Suprapubic skin (tissue), 4 donors: ENCODE data around the gene SLC39A12. TPM values are rescaled to one million over a fixed set of nuclear protein-coding genes. Genes with fewer than 3 reads are reported as not detected.

Experiments used
- DNase-seq, 2 donors: peaks; one replicate each; pipeline ENCODE4 v3.0.0-alpha.2; 2019; ENCODE audit warnings: low spot score in 2 of 2
- H3K27ac ChIP-seq: fragments of 200-600 bp; sonication (generic); one replicate; pipeline ENCODE4 v1.5.1; 2019
- H3K27me3 ChIP-seq: fragments of 200-600 bp; sonication (generic); one replicate; pipeline ENCODE4 v1.5.1; 2019
- H3K36me3 ChIP-seq: fragments of 200-600 bp; sonication (generic); one replicate; pipeline ENCODE4 v1.5.1; 2019
- H3K4me1 ChIP-seq: fragments of 200-600 bp; sonication (generic); one replicate; pipeline ENCODE4 v1.5.1; 2019
- H3K4me3 ChIP-seq: fragments of 200-600 bp; sonication (generic); one replicate; pipeline ENCODE4 v1.5.1; 2019; ENCODE audit warnings: mild to moderate bottlenecking
- H3K9me3 ChIP-seq: fragments of 200-600 bp; sonication (generic); one replicate; pipeline ENCODE4 v1.5.1; 2019
- CTCF ChIP-seq, 2 donors: fragments of 200-600 bp in 1 of 2; fragments of 450-650 bp in 1 of 2; sonication (generic) in 1 of 2; IDR thresholded peaks; one replicate each; pipeline ENCODE4 v1.5.1; 2016 to 2019; ENCODE audit warnings: antibody characterized with exemption in 2 of 2, mild to moderate bottlenecking in 1 of 2, moderate library complexity in 1 of 2
- EP300 ChIP-seq: sonication (generic); formaldehyde crosslinking; IDR thresholded peaks from one replicate; pipeline ENCODE4 v1.6.1; 2017; ENCODE audit warnings: antibody characterized with exemption
- POLR2A ChIP-seq, 2 donors: fragments of 450-650 bp; IDR thresholded peaks; one replicate each; pipeline ENCODE4 v1.6.1; 2017; ENCODE audit warnings: antibody characterized with exemption in 2 of 2, mild to moderate bottlenecking in 2 of 2, moderate library complexity in 2 of 2
- POLR2AphosphoS5 ChIP-seq, 3 donors: sonication (generic); formaldehyde crosslinking; IDR thresholded peaks; one replicate each; pipeline ENCODE4 v1.6.1; 2017; ENCODE audit warnings: antibody characterized with exemption in 3 of 3
- WGBS: methylation state at CpG from one replicate; pipeline ENCODE4 v1.1.5; 2018; 5-methylcytosine and 5-hydroxymethylcytosine counted together
- total RNA-seq, 4 donors: library from RNA; depleted of rRNA; stranded (reverse); fragments of >200 nt; gene quantifications; one replicate each; pipeline ENCODE4 v1.1.0, GENCODE V29; 2016

Gene SLC39A12
- total RNA-seq, 4 donors from 2014 or later, result not detected

GRCh38 chr10:17954861-17955260, 3.1 kb downstream of the SLC39A12 start:
- TF ChIP-seq EP300 (no peak), CTCF (IDR thresholded peaks at IDR 0.05) (no peak), POLR2A (IDR thresholded peaks at IDR 0.05) (no peak)
- H3K4me3 ChIP-seq, result no peak overlapping the region
- H3K9me3 ChIP-seq, result no peaks in the 10 kb centered on the region
- DNase-seq, result no peak
- no peaks in the 10 kb centered on the region for H3K36me3 ChIP-seq
- H3K27me3 ChIP-seq, result no peaks in the 10 kb centered on the region
- H3K4me1 ChIP-seq, result no peaks in the 10 kb centered on the region
- H3K27ac ChIP-seq, result no peak overlapping the region
- WGBS, result 61% methylated on average over 2 of the region's 2 CpGs

- no peak for DNase-seq
- TF ChIP-seq EP300 (no peak), CTCF (IDR thresholded peaks at IDR 0.05) (no peak), POLR2AphosphoS5 (IDR thresholded peaks at IDR 0.05) (no peak), POLR2A (IDR thresholded peaks at IDR 0.05) (no peak)
- H3K4me3 ChIP-seq, result no peak overlapping the region
- no peaks in the 10 kb centered on the region for H3K4me1 ChIP-seq
- WGBS, result 80% methylated on average over 7 of the region's 7 CpGs
- no peaks in the 10 kb centered on the region for H3K36me3 ChIP-seq
- no peak overlapping the region for H3K27ac ChIP-seq
- H3K9me3 ChIP-seq, result no peaks in the 10 kb centered on the region
- no peaks in the 10 kb centered on the region for H3K27me3 ChIP-seq
These were observed 6.3 kb downstream of the SLC39A12 start for GRCh38 chr10:17958049-17958448.

GRCh38 chr10:17959870-17960269, 8.2 kb downstream of the SLC39A12 start:
- 74% methylated on average over 2 of the region's 2 CpGs for WGBS
- no peaks in the 10 kb centered on the region for H3K4me1 ChIP-seq

GRCh38 chr10:17961551-17962422, 10.1 kb downstream of the SLC39A12 start:
- Histone ChIP-seq H3K27ac (no peak overlapping the region), H3K4me1 (no peaks in the 10 kb centered on the region), H3K4me3 (no peak overlapping the region), H3K27me3 (no peaks in the 10 kb centered on the region), H3K9me3 (no peaks in the 10 kb centered on the region), H3K36me3 (no peaks in the 10 kb centered on the region)
- no peak for DNase-seq
- 76% methylated on average over 4 of the region's 4 CpGs for WGBS
- TF ChIP-seq CTCF (IDR thresholded peaks at IDR 0.05) (no peak), EP300 (no peak), POLR2A (IDR thresholded peaks at IDR 0.05) (no peak), POLR2AphosphoS5 (IDR thresholded peaks at IDR 0.05) (no peak)

More at GRCh38 chr10:17959870-17960269, 8.2 kb downstream of the SLC39A12 start:
- Histone ChIP-seq H3K27ac (no peak overlapping the region), H3K36me3 (no peaks in the 10 kb centered on the region), H3K4me3 (no peak overlapping the region), H3K27me3 (no peaks in the 10 kb centered on the region), H3K9me3 (no peaks in the 10 kb centered on the region)
- no peak for DNase-seq
- TF ChIP-seq CTCF (IDR thresholded peaks at IDR 0.05) (no peak), EP300 (no peak), POLR2AphosphoS5 (IDR thresholded peaks at IDR 0.05) (no peak), POLR2A (IDR thresholded peaks at IDR 0.05) (no peak)

- DNase-seq, result no peak
- no peaks in the 10 kb centered on the region for H3K4me1 ChIP-seq
- no peaks in the 10 kb centered on the region for H3K9me3 ChIP-seq
- H3K27ac ChIP-seq, result no peak overlapping the region
- 81% methylated on average over 3 of the region's 3 CpGs for WGBS
- TF ChIP-seq EP300, result no peak
- no peak for TF ChIP-seq POLR2AphosphoS5 (IDR thresholded peaks at IDR 0.05)
- TF ChIP-seq CTCF (IDR thresholded peaks at IDR 0.05), result no peak
- no peak for TF ChIP-seq POLR2A (IDR thresholded peaks at IDR 0.05)
- no peaks in the 10 kb centered on the region for H3K27me3 ChIP-seq
- H3K36me3 ChIP-seq, result no peaks in the 10 kb centered on the region
- no peak overlapping the region for H3K4me3 ChIP-seq
These were observed 11.7 kb downstream of the SLC39A12 start for GRCh38 chr10:17963431-17963830.
